H9 (cell line): ENCODE results near the gene BAG1. TPM values are rescaled to one million over a fixed set of nuclear protein-coding genes. Genes with fewer than 3 reads are reported as not detected.
A peak's percentile ranks its signal among the peaks of the same experiment; 100 is the strongest.

Experiments used
- DNase-seq: peaks from one replicate; pipeline ENCODE4 v3.0.0-alpha.2; 2017
- H2AFZ ChIP-seq: one replicate; pipeline ENCODE4 v1.6.1; 2013; ENCODE audit warnings: mild to moderate bottlenecking, low read length, control low read depth, moderate library complexity
- H2AK5ac ChIP-seq: 2 replicates; pipeline ENCODE4 v1.6.1; 2013; ENCODE audit warnings: low read length, control low read depth, mixed read lengths; ENCODE audit not compliant: insufficient read length
- H2BK120ac ChIP-seq: one replicate; pipeline ENCODE4 v1.6.1; 2013; ENCODE audit warnings: low read depth, mild to moderate bottlenecking, low read length, control low read depth, inconsistent platforms; ENCODE audit not compliant: poor library complexity, severe bottlenecking
- H2BK12ac ChIP-seq: 2 replicates; pipeline ENCODE4 v1.6.1; 2013; ENCODE audit warnings: low read length, control low read depth, mixed read lengths, low read depth; ENCODE audit not compliant: insufficient read length
- H2BK15ac ChIP-seq: 2 replicates; pipeline ENCODE4 v1.6.1; 2013; ENCODE audit warnings: low read depth, low read length, control low read depth
- H2BK20ac ChIP-seq: one replicate; pipeline ENCODE4 v1.6.1; 2013; ENCODE audit warnings: low read depth, mild to moderate bottlenecking, low read length, control low read depth, inconsistent platforms; ENCODE audit not compliant: poor library complexity, severe bottlenecking
- H2BK5ac ChIP-seq: 2 replicates; pipeline ENCODE4 v1.6.1; 2013; ENCODE audit warnings: low read length, control low read depth, mixed read lengths; ENCODE audit not compliant: insufficient read length
- H3K14ac ChIP-seq: 2 replicates; pipeline ENCODE4 v1.6.1; 2013; ENCODE audit warnings: low read length, control low read depth; ENCODE audit not compliant: insufficient read depth
- H3K18ac ChIP-seq: 2 replicates; pipeline ENCODE4 v1.6.1; 2013; ENCODE audit warnings: low read depth, mild to moderate bottlenecking, mixed read lengths, low read length, control low read depth; ENCODE audit not compliant: insufficient read length
- H3K23ac ChIP-seq: 2 replicates; pipeline ENCODE4 v1.6.1; 2013; ENCODE audit warnings: low read length, control low read depth, mixed read lengths, low read depth; ENCODE audit not compliant: insufficient read length
- H3K23me2 ChIP-seq: 2 replicates; pipeline ENCODE4 v1.6.1; 2013; ENCODE audit warnings: low read depth, mild to moderate bottlenecking, mixed read lengths, low read length, control low read depth; ENCODE audit not compliant: insufficient read length, poor library complexity, severe bottlenecking
- H3K27ac ChIP-seq: 2 replicates; pipeline ENCODE4 v1.5.1; 2013; ENCODE audit warnings: low read length, control low read depth, mixed read lengths, low read depth; ENCODE audit not compliant: insufficient read length
- H3K27me3 ChIP-seq: 2 replicates; pipeline ENCODE4 v1.6.1; 2013; ENCODE audit warnings: low read length, control low read depth, inconsistent platforms; ENCODE audit not compliant: insufficient read depth
- H3K4ac ChIP-seq: 2 replicates; pipeline ENCODE4 v1.6.1; 2013; ENCODE audit warnings: low read depth, mild to moderate bottlenecking, control low read depth, inconsistent platforms, low read length, moderate library complexity
- H3K4me1 ChIP-seq: 2 replicates; pipeline ENCODE4 v1.6.1; 2013; ENCODE audit warnings: low read length, control low read depth, inconsistent platforms; ENCODE audit not compliant: insufficient read depth
- H3K4me2 ChIP-seq: 2 replicates; pipeline ENCODE4 v1.6.1; 2013; ENCODE audit warnings: low read length, control low read depth, mixed read lengths; ENCODE audit not compliant: insufficient read length, insufficient read depth
- H3K56ac ChIP-seq: 2 replicates; pipeline ENCODE4 v1.6.1; 2013; ENCODE audit warnings: low read depth, mild to moderate bottlenecking, mixed read lengths, low read length, control low read depth; ENCODE audit not compliant: insufficient read length
- H3K79me1 ChIP-seq: 2 replicates; pipeline ENCODE4 v1.6.1; 2013; ENCODE audit warnings: low read depth, mild to moderate bottlenecking, moderate library complexity, low read length, control low read depth, inconsistent platforms; ENCODE audit not compliant: insufficient read depth, poor library complexity, severe bottlenecking
- H3K79me2 ChIP-seq: 2 replicates; pipeline ENCODE4 v1.6.1; 2013; ENCODE audit warnings: low read length, control low read depth, inconsistent platforms; ENCODE audit not compliant: insufficient read depth
- H3K9ac ChIP-seq: 2 replicates; pipeline ENCODE4 v1.6.1; 2013; ENCODE audit warnings: low read length, control low read depth, mixed read lengths; ENCODE audit not compliant: insufficient read length; ENCODE audit errors: extremely low read depth
- H3K9me3 ChIP-seq: one replicate; pipeline ENCODE4 v1.6.1; 2013; ENCODE audit warnings: low read depth, low read length, inconsistent platforms; ENCODE audit not compliant: control insufficient read depth
- H3T11ph ChIP-seq: one replicate; pipeline ENCODE4 v1.6.1; 2013; ENCODE audit warnings: mild to moderate bottlenecking, low read length, control low read depth, inconsistent platforms
- H4K20me1 ChIP-seq: one replicate; pipeline ENCODE4 v1.6.1; 2013; ENCODE audit not compliant: control insufficient read depth, insufficient read length, insufficient read depth
- H4K5ac ChIP-seq: 2 replicates; pipeline ENCODE4 v1.6.1; 2013; ENCODE audit warnings: low read depth, mild to moderate bottlenecking, mixed read lengths, low read length, control low read depth; ENCODE audit not compliant: insufficient read length
- H4K8ac ChIP-seq: replicated peaks from 2 replicates; pipeline ENCODE4 v1.6.1; 2013; ENCODE audit warnings: low read length, control low read depth, mixed read lengths, low read depth; ENCODE audit not compliant: insufficient read length
- H4K91ac ChIP-seq: 2 replicates; pipeline ENCODE4 v1.6.1; 2013; ENCODE audit warnings: low read depth, mild to moderate bottlenecking, moderate library complexity, mixed read lengths, low read length, control low read depth; ENCODE audit not compliant: insufficient read length
- H3K27ac Mint-ChIP-seq, 3 experiments: 2 replicates in 2 of 3; 3 replicates in 1 of 3; pipeline ENCODE4 v1.8.0; 2020 to 2021; ENCODE audit warnings: mixed read lengths in 3 of 3, mild to moderate bottlenecking in 1 of 3, moderate library complexity in 1 of 3
- H3K27me3 Mint-ChIP-seq: 2 replicates; pipeline ENCODE4 v1.8.0; 2021; ENCODE audit warnings: low read depth, mild to moderate bottlenecking, moderate library complexity, mixed read lengths
- H3K36me3 Mint-ChIP-seq, 3 experiments: 2 replicates in 2 of 3; 3 replicates in 1 of 3; pipeline ENCODE4 v1.8.0; 2020 to 2021; ENCODE audit warnings: low read depth in 3 of 3, mixed read lengths in 3 of 3; ENCODE audit not compliant: insufficient read depth in 1 of 3
- H3K4me1 Mint-ChIP-seq, 2 experiments: 2 replicates each; pipeline ENCODE4 v1.8.0; 2020; ENCODE audit warnings: mixed read lengths in 2 of 2
- H3K4me3 Mint-ChIP-seq, 2 experiments: 2 replicates in 1 of 2; 3 replicates in 1 of 2; pipeline ENCODE4 v1.8.0; 2020 to 2021; ENCODE audit warnings: mild to moderate bottlenecking in 2 of 2, mixed read lengths in 2 of 2, moderate library complexity in 1 of 2
- H3K9me3 Mint-ChIP-seq, 2 experiments: 2 replicates in 1 of 2; 3 replicates in 1 of 2; pipeline ENCODE4 v1.8.0; 2020; ENCODE audit warnings: mild to moderate bottlenecking in 2 of 2, mixed read lengths in 2 of 2, moderate library complexity in 1 of 2
- CTCF ChIP-seq: fragments of 200-600 bp; sonication (generic); conservative IDR thresholded peaks from 3 replicates; pipeline ENCODE4 v1.8.0; 2021; ENCODE audit warnings: antibody characterized with exemption, mild to moderate bottlenecking
- WGBS: extraction: QIAGEN DNeasy Blood & Tissue Kit; methylation state at CpG from one replicate; pipeline ENCODE4 v1.1.7; 2013; ENCODE audit warnings: missing lambda C conversion rate, low lambda C conversion rate, mixed read lengths; ENCODE audit not compliant: insufficient read length; ENCODE audit errors: extremely low coverage; 5-methylcytosine and 5-hydroxymethylcytosine counted together
- total RNA-seq: library from RNA; stranded (reverse); gene quantifications from 2 replicates; pipeline ENCODE4 v1.2.1, GENCODE V29; 2021

The BAG1 gene
- total RNA-seq, 1 experiment from 2014 or later: 66.4 TPM

GRCh38 chr9:33291901-33292300 lies 27.4 kb upstream of the BAG1 start:
- Histone ChIP-seq H4K8ac (no peak overlapping the region), H3K23ac (no peak overlapping the region), H3K27ac (no peak overlapping the region), H3K4me1 (0 out of 2 replicates have a peak, but pooled peaks cover 2% of the 10 kb centered on the region), H4K5ac (no peak overlapping the region), H3K56ac (no peak overlapping the region), H3K4ac (no peak overlapping the region), H4K91ac (no peak overlapping the region), H2BK5ac (no peak overlapping the region), H2AFZ (no peak overlapping the region), H3K79me2 (peaks cover 15% of the 10 kb centered on the region; the same call in 1 of the 2 replicates), H2BK12ac (no peak overlapping the region), H3K9me3 (no peaks in the 10 kb centered on the region), H3K79me1 (peaks cover 7% of the 10 kb centered on the region), H3K4me2 (no peak overlapping the region), H3T11ph (no peak overlapping the region), H3K18ac (no peak overlapping the region), H3K27me3 (no peaks in the 10 kb centered on the region), H3K9ac (no peak overlapping the region), H3K23me2 (no peaks in the 10 kb centered on the region), H2AK5ac (no peak overlapping the region), H3K14ac (no peak overlapping the region), H2BK15ac (no peak overlapping the region), H4K20me1 (no peaks in the 10 kb centered on the region), H2BK120ac (no peak overlapping the region), H2BK20ac (no peak overlapping the region)
- Mint-ChIP-seq H3K4me3 (peak overlapping the region; percentile 96 to 99), H3K36me3 (peaks cover 13 to 39% (median 37%) of the 10 kb centered on the region in 3 experiments; a peak in 6 of 7 replicates), H3K27ac (no peak overlapping the region), H3K9me3 (peaks cover 0 to 2% of the 10 kb centered on the region in 2 experiments; a peak in 2 of 5 replicates), H3K4me1 (peaks cover 11 to 15% of the 10 kb centered on the region in 2 experiments), H3K27me3 (no peaks in the 10 kb centered on the region)
- WGBS: no CpG with 5 or more reads among the region's 5 CpGs
- no peak for TF ChIP-seq CTCF
- no peak for DNase-seq
